ENCODE results near the gene LMTK2. TPM values are rescaled to one million over a fixed set of nuclear protein-coding genes. Genes with fewer than 3 reads are reported as not detected.
A peak's percentile ranks its signal among the peaks of the same experiment; 100 is the strongest.

The LMTK2 gene
- total RNA-seq, 2 donors from 2014 or later = 17.1 to 17.6 TPM

DNA sequence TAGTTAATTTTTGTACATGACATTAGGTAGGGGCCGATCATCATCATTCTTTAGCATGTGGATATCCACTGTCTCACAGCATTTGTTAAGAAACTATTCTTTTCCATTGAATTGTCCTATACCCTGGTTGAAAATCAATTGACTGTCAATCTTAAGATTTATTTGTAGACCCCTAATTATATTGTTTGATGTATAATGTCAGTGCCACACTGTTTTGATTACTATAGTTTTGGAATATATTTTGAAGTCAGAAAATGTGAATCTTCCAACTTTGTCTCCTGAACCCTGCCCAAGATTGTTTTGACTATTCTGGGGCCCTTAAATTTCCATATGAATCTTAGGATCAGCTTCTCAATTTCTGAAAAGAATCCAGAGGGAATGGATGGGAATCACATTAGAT, 6.6 kb upstream of the LMTK2 start:
- peaks cover 10% of the 10 kb centered on the region for H3K9me3 ChIP-seq
- no peak for ATAC-seq (ENCODE audit: insufficient number of reproducible peaks, low FRiP score, low read depth)
- no peak overlapping the region for H3K4me3 ChIP-seq
- no peaks in the 10 kb centered on the region for H3K27me3 ChIP-seq (replicated peaks; ENCODE audit: insufficient read depth)
- H3K4me1 ChIP-seq (ENCODE audit: control insufficient read depth in 1 of 2, low read depth in 2 of 2) = no peaks in the 10 kb centered on the region
- TF ChIP-seq, protein P1, sequence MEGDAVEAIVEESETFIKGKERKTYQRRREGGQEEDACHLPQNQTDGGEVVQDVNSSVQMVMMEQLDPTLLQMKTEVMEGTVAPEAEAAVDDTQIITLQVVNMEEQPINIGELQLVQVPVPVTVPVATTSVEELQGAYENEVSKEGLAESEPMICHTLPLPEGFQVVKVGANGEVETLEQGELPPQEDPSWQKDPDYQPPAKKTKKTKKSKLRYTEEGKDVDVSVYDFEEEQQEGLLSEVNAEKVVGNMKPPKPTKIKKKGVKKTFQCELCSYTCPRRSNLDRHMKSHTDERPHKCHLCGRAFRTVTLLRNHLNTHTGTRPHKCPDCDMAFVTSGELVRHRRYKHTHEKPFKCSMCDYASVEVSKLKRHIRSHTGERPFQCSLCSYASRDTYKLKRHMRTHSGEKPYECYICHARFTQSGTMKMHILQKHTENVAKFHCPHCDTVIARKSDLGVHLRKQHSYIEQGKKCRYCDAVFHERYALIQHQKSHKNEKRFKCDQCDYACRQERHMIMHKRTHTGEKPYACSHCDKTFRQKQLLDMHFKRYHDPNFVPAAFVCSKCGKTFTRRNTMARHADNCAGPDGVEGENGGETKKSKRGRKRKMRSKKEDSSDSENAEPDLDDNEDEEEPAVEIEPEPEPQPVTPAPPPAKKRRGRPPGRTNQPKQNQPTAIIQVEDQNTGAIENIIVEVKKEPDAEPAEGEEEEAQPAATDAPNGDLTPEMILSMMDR (IDR thresholded peaks at IDR 0.05) = no peak
- H3K27ac ChIP-seq = no peak overlapping the region
- H3K36me3 ChIP-seq = no peaks in the 10 kb centered on the region
- no peak for DNase-seq (ENCODE audit: low spot score)

DNA sequence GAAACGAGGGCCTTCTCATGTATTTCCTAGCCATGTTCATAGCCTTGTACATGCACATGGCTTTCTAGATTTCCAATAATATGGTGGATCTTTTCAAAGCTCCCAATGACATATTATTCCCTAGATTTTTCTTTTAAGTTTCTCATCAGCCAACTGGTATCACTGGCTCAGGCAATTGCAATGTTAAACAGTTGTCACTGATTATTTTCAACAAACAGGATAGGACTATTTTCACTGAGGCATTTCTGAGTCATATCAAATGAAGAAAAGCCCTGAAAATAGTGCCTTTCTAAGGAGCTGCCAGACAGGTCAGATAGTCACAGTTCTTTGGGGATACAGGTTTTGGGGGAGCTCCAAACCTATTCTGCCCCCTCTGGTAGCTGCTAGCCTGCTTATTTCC, 4.5 kb upstream of the LMTK2 start:
- Histone ChIP-seq H3K9me3 (peaks cover 8% of the 10 kb centered on the region), H3K4me3 (no peak overlapping the region), H3K36me3 (no peaks in the 10 kb centered on the region), H3K27ac (no peak overlapping the region), H3K27me3 (replicated peaks; ENCODE audit: insufficient read depth) (no peaks in the 10 kb centered on the region), H3K4me1 (ENCODE audit: control insufficient read depth in 1 of 2, low read depth in 2 of 2) (peaks cover 0 to 3% of the 10 kb centered on the region in 2 donors)
- TF ChIP-seq, protein P1 (IDR thresholded peaks at IDR 0.05) = no peak
- DNase-seq (ENCODE audit: low spot score) = no peak
- no peak for ATAC-seq (ENCODE audit: insufficient number of reproducible peaks, low FRiP score, low read depth)

DNA sequence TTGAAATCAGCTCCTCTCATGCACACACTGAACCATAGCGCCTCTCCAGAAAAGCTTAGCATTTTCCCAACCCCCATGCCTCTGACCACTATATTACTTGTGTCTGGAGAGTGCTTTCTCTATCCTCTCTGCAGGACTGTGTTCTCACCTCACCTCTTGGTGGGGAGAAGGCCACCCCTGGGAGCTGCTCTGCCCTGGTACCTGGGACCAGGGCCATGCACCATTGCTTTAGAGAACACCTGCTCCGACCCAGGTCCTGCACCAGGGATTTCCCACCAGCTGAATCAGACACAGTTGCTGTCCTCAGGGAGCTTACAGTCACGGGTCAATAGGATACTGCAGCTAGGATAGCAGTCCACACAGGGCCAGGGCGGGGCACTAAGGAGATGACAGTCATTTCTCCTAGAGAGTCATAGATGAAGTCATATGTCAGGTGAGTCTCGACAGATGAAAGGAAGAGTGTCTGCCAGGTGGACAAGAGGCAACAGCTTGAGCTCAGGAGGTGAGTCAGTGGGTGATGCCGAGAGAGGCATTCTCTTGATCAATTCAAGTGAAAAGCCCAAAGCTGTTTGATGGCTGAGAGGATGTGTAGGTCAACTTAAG, 619 bp upstream of the LMTK2 start:
- H3K27me3 ChIP-seq (replicated peaks; ENCODE audit: insufficient read depth) = no peaks in the 10 kb centered on the region
- no peaks in the 10 kb centered on the region for H3K9me3 ChIP-seq
- H3K27ac ChIP-seq = no peak overlapping the region
- DNase-seq (ENCODE audit: low spot score) = no peak
- TF ChIP-seq, protein P1 (IDR thresholded peaks at IDR 0.05) = no peak
- peaks cover 10 to 16% of the 10 kb centered on the region in 2 donors for H3K4me1 ChIP-seq (ENCODE audit: control insufficient read depth in 1 of 2, low read depth in 2 of 2)
- H3K4me3 ChIP-seq = peak overlapping the region; percentile 93
- H3K36me3 ChIP-seq = no peaks in the 10 kb centered on the region
- ATAC-seq (ENCODE audit: insufficient number of reproducible peaks, low FRiP score, low read depth) = peak; percentile 25

DNA sequence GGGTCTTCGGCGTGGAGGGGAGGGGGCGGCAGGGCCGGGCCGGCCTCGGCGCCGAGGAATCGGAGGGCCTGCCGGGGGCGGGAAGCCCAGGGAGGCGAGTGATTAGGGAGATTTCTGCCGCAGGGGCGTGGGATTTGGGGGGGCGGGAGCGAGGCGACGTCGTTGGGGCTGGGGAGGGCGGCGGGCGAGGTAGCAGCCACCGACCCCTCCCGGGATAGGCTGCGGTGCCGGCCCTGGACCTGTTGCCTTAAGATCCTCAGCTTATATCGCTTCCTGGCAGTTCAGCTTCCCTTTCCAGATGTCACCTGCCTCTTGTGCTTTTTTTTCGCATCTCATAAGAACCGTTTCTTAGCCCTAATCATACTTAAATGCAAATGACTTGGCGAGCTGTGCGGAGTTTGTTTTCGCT, 655 bp downstream of the LMTK2 start:
- Histone ChIP-seq H3K27ac (no peak overlapping the region), H3K36me3 (no peaks in the 10 kb centered on the region), H3K4me1 (ENCODE audit: control insufficient read depth in 1 of 2, low read depth in 2 of 2) (peaks cover 13 to 16% of the 10 kb centered on the region in 2 donors), H3K4me3 (peak overlapping the region; percentile 93), H3K9me3 (no peaks in the 10 kb centered on the region), H3K27me3 (replicated peaks; ENCODE audit: insufficient read depth) (no peaks in the 10 kb centered on the region)
- no peak for DNase-seq (ENCODE audit: low spot score)
- TF ChIP-seq, protein P1 (IDR thresholded peaks at IDR 0.05) = no peak
- no peak for ATAC-seq (ENCODE audit: insufficient number of reproducible peaks, low FRiP score, low read depth)

DNA sequence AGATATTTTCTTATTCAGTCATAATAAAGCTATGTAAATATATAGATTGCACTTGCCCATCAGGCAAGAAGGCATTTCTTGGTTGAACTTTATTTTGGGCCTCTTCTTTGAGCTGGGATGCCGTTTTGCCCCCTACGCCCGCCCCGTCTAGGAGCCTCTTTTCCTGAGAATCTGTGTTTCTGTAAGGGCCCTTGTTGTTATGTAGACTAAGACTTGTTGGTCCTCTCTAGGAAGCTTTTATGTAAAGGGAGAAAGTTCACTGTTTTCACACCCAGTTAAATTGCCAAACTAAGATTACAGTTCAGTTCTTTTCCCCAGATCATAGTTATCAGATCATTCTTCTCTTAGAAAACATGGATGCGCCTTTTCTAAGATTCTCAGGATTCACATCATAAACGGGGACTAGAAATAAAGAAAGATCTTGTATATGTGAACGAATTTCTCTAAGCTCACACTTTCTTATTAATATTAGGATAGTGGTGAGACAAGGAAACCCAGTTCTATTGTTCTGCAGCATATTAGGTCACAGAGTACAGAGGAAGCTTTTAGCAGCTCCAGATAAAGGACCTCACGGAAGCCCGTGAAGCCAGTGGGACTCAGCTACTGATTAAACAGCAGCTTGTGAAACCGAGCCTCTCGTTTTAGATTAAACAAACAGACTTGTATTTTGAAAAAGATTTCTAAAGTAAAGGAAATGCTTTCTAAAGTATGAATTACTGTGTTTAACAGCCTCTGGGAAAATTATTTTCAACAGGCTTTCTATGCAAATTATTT, 3.8 kb downstream of the LMTK2 start:
- Histone ChIP-seq H3K9me3 (no peaks in the 10 kb centered on the region), H3K4me3 (no peak overlapping the region), H3K4me1 (ENCODE audit: control insufficient read depth in 1 of 2, low read depth in 2 of 2) (peaks cover 13 to 16% of the 10 kb centered on the region in 2 donors), H3K27me3 (replicated peaks; ENCODE audit: insufficient read depth) (no peaks in the 10 kb centered on the region), H3K27ac (no peak overlapping the region), H3K36me3 (no peaks in the 10 kb centered on the region)
- TF ChIP-seq, protein P1 (IDR thresholded peaks at IDR 0.05) = no peak
- ATAC-seq (ENCODE audit: insufficient number of reproducible peaks, low FRiP score, low read depth) (no peak), DNase-seq (ENCODE audit: low spot score) (no peak)

Data from thoracic aorta (tissue), 2 donors.